GM18867 (cell line): ENCODE data around the gene IL1RAPL1.

ENCODE experiments used
- ATAC-seq: cut with Tn5 transposase; IDR thresholded peaks from one replicate; pipeline ENCODE4 v1.9.1; 2021; ENCODE audit warnings: mild to moderate bottlenecking, moderate library complexity; ENCODE audit not compliant: unreplicated experiment

IL1RAPL1 gene

GRCh38 chrX:29388509-29388908 lies 801.3 kb downstream of the IL1RAPL1 start:
- ATAC-seq: no peak

- no peak for ATAC-seq
Measured at GRCh38 chrX:29397506-29397905, 810.3 kb downstream of the IL1RAPL1 start.

- no peak for ATAC-seq
Measured at GRCh38 chrX:29407357-29407756, 820.1 kb downstream of the IL1RAPL1 start.

GRCh38 chrX:29419774-29420553 lies 832.7 kb downstream of the IL1RAPL1 start:
- peak; percentile 98 for ATAC-seq

GRCh38 chrX:29422034-29422433 lies 834.8 kb downstream of the IL1RAPL1 start:
- ATAC-seq: no peak

- no peak for ATAC-seq
Measured at GRCh38 chrX:29431895-29432294, 844.6 kb downstream of the IL1RAPL1 start.

- ATAC-seq: no peak
Measured at GRCh38 chrX:29432534-29432933, 845.3 kb downstream of the IL1RAPL1 start.

GRCh38 chrX:29434939-29435338 lies 847.7 kb downstream of the IL1RAPL1 start:
- no peak for ATAC-seq

GRCh38 chrX:29435396-29435795 lies 848.1 kb downstream of the IL1RAPL1 start:
- no peak for ATAC-seq

GRCh38 chrX:29447867-29448266 lies 860.6 kb downstream of the IL1RAPL1 start:
- ATAC-seq: no peak

- peak; percentile 96 for ATAC-seq
Measured at GRCh38 chrX:29453333-29453732, 866.1 kb downstream of the IL1RAPL1 start.

GRCh38 chrX:29455702-29456101 lies 868.5 kb downstream of the IL1RAPL1 start:
- ATAC-seq: no peak

GRCh38 chrX:29461039-29461438 lies 873.8 kb downstream of the IL1RAPL1 start:
- peak; percentile 63 for ATAC-seq

- no peak for ATAC-seq
Measured at GRCh38 chrX:29466456-29466855, 879.2 kb downstream of the IL1RAPL1 start.

GRCh38 chrX:29468911-29469494 lies 881.8 kb downstream of the IL1RAPL1 start:
- ATAC-seq: no peak

GRCh38 chrX:29470030-29470429 lies 882.8 kb downstream of the IL1RAPL1 start:
- no peak for ATAC-seq

GRCh38 chrX:29471829-29472228 lies 884.6 kb downstream of the IL1RAPL1 start:
- ATAC-seq: peak; percentile 72

GRCh38 chrX:29477878-29478277 lies 890.6 kb downstream of the IL1RAPL1 start:
- ATAC-seq: peak; percentile 72

GRCh38 chrX:29478336-29479069 lies 891.3 kb downstream of the IL1RAPL1 start:
- ATAC-seq: peak; percentile 76

- no peak for ATAC-seq
Measured at GRCh38 chrX:29487214-29487613, 900.0 kb downstream of the IL1RAPL1 start.

GRCh38 chrX:29487714-29488113 lies 900.5 kb downstream of the IL1RAPL1 start:
- peak; percentile 39 for ATAC-seq

- ATAC-seq: no peak
Measured at GRCh38 chrX:29488919-29489318, 901.7 kb downstream of the IL1RAPL1 start.
